GM23248 (cell line): ENCODE results near the gene CD86. TPM values are rescaled to one million over a fixed set of nuclear protein-coding genes. Genes with fewer than 3 reads are reported as not detected.
A peak's percentile ranks its signal among the peaks of the same experiment; 100 is the strongest.

ENCODE experiments used
- DNase-seq: peaks from one replicate; pipeline ENCODE4 v3.0.0-alpha.2; 2015
- H2AFZ ChIP-seq: fragments of 200-600 bp; sonication (generic); 2 replicates; pipeline ENCODE4 v1.6.1; 2016; ENCODE audit warnings: antibody characterized with exemption
- H3F3A ChIP-seq: fragments of 200-600 bp; sonication (generic); 2 replicates; pipeline ENCODE4 v1.6.1; 2016; ENCODE audit warnings: mild to moderate bottlenecking, antibody characterized with exemption, mixed run types; ENCODE audit not compliant: insufficient read depth
- H3K27ac ChIP-seq: fragments of 200-600 bp; sonication (generic); 2 replicates; pipeline ENCODE4 v1.5.1; 2016; ENCODE audit warnings: mild to moderate bottlenecking
- H3K27me3 ChIP-seq: fragments of 200-600 bp; sonication (generic); replicated peaks from 2 replicates; pipeline ENCODE4 v1.6.1; 2016; ENCODE audit warnings: mild to moderate bottlenecking; ENCODE audit not compliant: insufficient read depth
- H3K36me3 ChIP-seq: fragments of 200-600 bp; sonication (generic); 2 replicates; pipeline ENCODE4 v1.6.1; 2016; ENCODE audit warnings: low read depth, mild to moderate bottlenecking
- H3K4me1 ChIP-seq: fragments of 200-600 bp; sonication (generic); 2 replicates; pipeline ENCODE4 v1.6.1; 2016; ENCODE audit warnings: mild to moderate bottlenecking; ENCODE audit not compliant: insufficient read depth
- H3K4me2 ChIP-seq: fragments of 200-600 bp; sonication (generic); one replicate; pipeline ENCODE4 v1.6.1; 2016; ENCODE audit warnings: mild to moderate bottlenecking; ENCODE audit not compliant: unreplicated experiment
- H3K4me3 ChIP-seq: fragments of 200-600 bp; sonication (generic); 2 replicates; pipeline ENCODE4 v1.5.1; 2016; ENCODE audit warnings: mild to moderate bottlenecking
- H3K79me2 ChIP-seq: fragments of 200-600 bp; sonication (generic); 2 replicates; pipeline ENCODE4 v1.6.1; 2016; ENCODE audit warnings: mild to moderate bottlenecking; ENCODE audit not compliant: insufficient read depth
- H3K9ac ChIP-seq: fragments of 200-600 bp; sonication (generic); 2 replicates; pipeline ENCODE4 v1.6.1; 2016; ENCODE audit warnings: mild to moderate bottlenecking
- H3K9me2 ChIP-seq: fragments of 200-600 bp; sonication (generic); 2 replicates; pipeline ENCODE4 v1.6.1; 2016; ENCODE audit warnings: mixed run types, mild to moderate bottlenecking, moderate library complexity; ENCODE audit not compliant: insufficient read depth
- H3K9me3 ChIP-seq: fragments of 200-600 bp; sonication (generic); one replicate; pipeline ENCODE4 v1.6.1; 2017; ENCODE audit warnings: low read depth
- H4K20me1 ChIP-seq: fragments of 200-600 bp; sonication (generic); 2 replicates; pipeline ENCODE4 v1.6.0; 2016; ENCODE audit not compliant: insufficient read depth
- EZH2 ChIP-seq: fragments of 200-600 bp; sonication (generic); IDR thresholded peaks from 2 replicates; pipeline ENCODE4 v1.6.1; 2018; ENCODE audit warnings: antibody characterized with exemption, mild to moderate bottlenecking; ENCODE audit not compliant: insufficient read depth, poor library complexity, severe bottlenecking
- EZH2phosphoT487 ChIP-seq: fragments of 200-600 bp; sonication (generic); IDR thresholded peaks from 2 replicates; pipeline ENCODE4 v1.6.1; 2018; ENCODE audit warnings: antibody characterized with exemption, moderate library complexity, mild to moderate bottlenecking, low read depth; ENCODE audit not compliant: insufficient read depth
- WGBS, 2 experiments: methylation state at CpG; one replicate each; pipeline ENCODE4 v1.1.6; 2015 to 2017; ENCODE audit warnings: low lambda C conversion rate in 2 of 2, low coverage in 1 of 2; ENCODE audit errors: missing lambda C conversion rate in 2 of 2; 5-methylcytosine and 5-hydroxymethylcytosine counted together
- in situ Hi-C: fragments of 300-500 bp; cut with MboI; formaldehyde crosslinking; loops from 2 replicates; pipeline ENCODE4 v1.15.0; 2020
- polyA plus RNA-seq: library from polyadenylated mRNA; unstranded; fragments of >200 nt; fragmentation: Nextera tagmentation; extraction: Ambion mirVana; gene quantifications from 2 replicates; pipeline ENCODE4 v1.2.1, GENCODE V29; 2016
- total RNA-seq: library from RNA; depleted of rRNA; stranded (reverse); fragments of >200 nt; shearing (Covaris generic); gene quantifications from 2 replicates; pipeline ENCODE4 v1.2.3, GENCODE V29; 2014

Gene CD86
- total and polyA plus RNA-seq, 2 experiments from 2014 or later = not detected

GRCh38 chr3:122064326-122064725 is 9.2 kb downstream of the CD86 start:
- WGBS, 2 experiments = 28 to 36% methylated on average over 4 of the region's 4 CpGs
- H3K27ac ChIP-seq = no peak overlapping the region
- no peaks in the 10 kb centered on the region for H3K27me3 ChIP-seq
- DNase-seq = no peak
- no peaks in the 10 kb centered on the region for H3K4me1 ChIP-seq
- no peak overlapping the region for H2AFZ ChIP-seq
- no peak overlapping the region for H3K9ac ChIP-seq
- H3K9me3 ChIP-seq = no peaks in the 10 kb centered on the region
- in situ Hi-C loops = no loop called here
- H3K9me2 ChIP-seq = no peaks in the 10 kb centered on the region
- H3F3A ChIP-seq = no peaks in the 10 kb centered on the region
- H3K4me3 ChIP-seq = no peak overlapping the region
- no peaks in the 10 kb centered on the region for H3K36me3 ChIP-seq
- no peaks in the 10 kb centered on the region for H4K20me1 ChIP-seq
- H3K79me2 ChIP-seq = no peaks in the 10 kb centered on the region
- TF ChIP-seq EZH2phosphoT487 (no peak), EZH2 (no peak)
- no peak overlapping the region for H3K4me2 ChIP-seq

GRCh38 chr3:122066331-122067213 is 11.4 kb downstream of the CD86 start:
- 16 to 18% methylated on average over 6 of the region's 6 CpGs for WGBS, 2 experiments
- in situ Hi-C loops = no loop called here
- H3K9me3 ChIP-seq = no peaks in the 10 kb centered on the region

GRCh38 chr3:122067214-122067550 is 12.0 kb downstream of the CD86 start:
- no peaks in the 10 kb centered on the region for H3K36me3 ChIP-seq
- H2AFZ ChIP-seq = no peak overlapping the region
- 45 to 49% methylated on average over 5 of the region's 5 CpGs for WGBS, 2 experiments
- no peak overlapping the region for H3K4me2 ChIP-seq
- no peaks in the 10 kb centered on the region for H4K20me1 ChIP-seq
- H3K9me3 ChIP-seq = no peaks in the 10 kb centered on the region
- in situ Hi-C loops = no loop called here
- H3K9ac ChIP-seq = no peak overlapping the region
- H3K27me3 ChIP-seq = no peaks in the 10 kb centered on the region
- DNase-seq = no peak
- H3K9me2 ChIP-seq = no peaks in the 10 kb centered on the region
- H3K4me1 ChIP-seq = no peaks in the 10 kb centered on the region
- no peak overlapping the region for H3K4me3 ChIP-seq
- no peak overlapping the region for H3K27ac ChIP-seq
- no peaks in the 10 kb centered on the region for H3F3A ChIP-seq
- no peaks in the 10 kb centered on the region for H3K79me2 ChIP-seq
- TF ChIP-seq EZH2phosphoT487 (no peak), EZH2 (no peak)

More at GRCh38 chr3:122066331-122067213, 11.4 kb downstream of the CD86 start:
- H3K79me2 ChIP-seq = no peaks in the 10 kb centered on the region
- no peak overlapping the region for H3K4me2 ChIP-seq
- no peak overlapping the region for H3K9ac ChIP-seq
- H3F3A ChIP-seq = no peaks in the 10 kb centered on the region
- H3K4me3 ChIP-seq = no peak overlapping the region
- no peaks in the 10 kb centered on the region for H3K9me2 ChIP-seq
- H4K20me1 ChIP-seq = no peaks in the 10 kb centered on the region
- H3K27ac ChIP-seq = no peak overlapping the region
- H3K36me3 ChIP-seq = no peaks in the 10 kb centered on the region
- no peaks in the 10 kb centered on the region for H3K4me1 ChIP-seq
- no peak for TF ChIP-seq EZH2
- TF ChIP-seq EZH2phosphoT487 = no peak
- peak; percentile 4 for DNase-seq
- no peak overlapping the region for H2AFZ ChIP-seq
- H3K27me3 ChIP-seq = no peaks in the 10 kb centered on the region

- no peak for TF ChIP-seq EZH2phosphoT487
- TF ChIP-seq EZH2 = no peak
- H3F3A ChIP-seq = no peaks in the 10 kb centered on the region
- 32 to 33% methylated on average over 2 of the region's 2 CpGs for WGBS, 2 experiments
Measured at GRCh38 chr3:122067588-122068240, 12.6 kb downstream of the CD86 start.

More at GRCh38 chr3:122067588-122068240, 12.6 kb downstream of the CD86 start:
- Histone ChIP-seq H3K36me3 (no peaks in the 10 kb centered on the region), H2AFZ (no peak overlapping the region), H3K9me2 (no peaks in the 10 kb centered on the region), H4K20me1 (no peaks in the 10 kb centered on the region), H3K27me3 (no peaks in the 10 kb centered on the region), H3K4me1 (no peaks in the 10 kb centered on the region), H3K27ac (no peak overlapping the region), H3K4me3 (no peak overlapping the region), H3K79me2 (no peaks in the 10 kb centered on the region), H3K9ac (no peak overlapping the region), H3K4me2 (no peak overlapping the region), H3K9me3 (no peaks in the 10 kb centered on the region)
- in situ Hi-C loops = no loop called here
- no peak for DNase-seq
